Astrocyte (in vitro differentiated cells and primary cell): Measurements from ENCODE around the gene BICD1.

Experiments used
- CTCF ChIP-seq: IDR thresholded peaks from 2 replicates; pipeline ENCODE4 v1.5.1; 2011; ENCODE audit warnings: low read depth, mild to moderate bottlenecking, inconsistent platforms, low read length, moderate library complexity; ENCODE audit not compliant: insufficient read depth
- EZH2 ChIP-seq: IDR thresholded peaks from 2 replicates; pipeline ENCODE4 v1.6.1; 2012; ENCODE audit warnings: mild to moderate bottlenecking, low read length, inconsistent platforms; ENCODE audit not compliant: insufficient read depth

GRCh38 chr12:32423559-32423958 lies 316.9 kb downstream of the BICD1 start:
- TF ChIP-seq CTCF: no peak
- TF ChIP-seq EZH2: no peak
